AG04450 (cell line): ENCODE data around the gene BABAM2. TPM values are rescaled to one million over a fixed set of nuclear protein-coding genes. Genes with fewer than 3 reads are reported as not detected.
"Not testable (repeated sequence)": the region's sequence is repeated elsewhere in the genome, so short reads cannot be mapped to it uniquely, and the experiment has no call there.

Experiments used
- CTCF ChIA-PET: fragments of 300-600, 350-600 bp; formaldehyde crosslinking; extraction: SDS; loops from one replicate; lab custom pipeline; 2022; ENCODE audit warnings: antibody characterized with exemption, inconsistent platforms; lab: Charles Lee
- POLR2A ChIA-PET: fragments of 350-600 bp; formaldehyde crosslinking; extraction: SDS; loops from one replicate; lab custom pipeline; 2021; ENCODE audit warnings: antibody characterized with exemption, inconsistent platforms; lab: Yijun Ruan, JAX
- DNase-seq: peaks from one replicate; pipeline ENCODE4 v3.0.0-alpha.2; 2011; ENCODE audit warnings: low read depth, low spot score
- H3K27ac ChIP-seq: one replicate; pipeline ENCODE4 v1.5.1; 2012; ENCODE audit warnings: low read depth, low read length, control low read depth
- H3K27me3 ChIP-seq: one replicate; pipeline ENCODE4 v1.6.0; 2012; ENCODE audit warnings: low read length; ENCODE audit not compliant: control insufficient read depth, insufficient read depth
- H3K4me3 ChIP-seq: 2 replicates; pipeline ENCODE4 v1.5.1; 2011; ENCODE audit warnings: mild to moderate bottlenecking, low read depth, low read length, control low read depth
- H3K9me3 ChIP-seq: 2 replicates; pipeline ENCODE4 v1.5.1; 2012; ENCODE audit warnings: low read length; ENCODE audit not compliant: control insufficient read depth, insufficient read depth
- CTCF ChIP-seq: IDR thresholded peaks from 2 replicates; pipeline ENCODE4 v1.5.1; 2011; ENCODE audit warnings: low read depth, low read length, control low read depth, inconsistent platforms
- polyA plus RNA-seq: library from polyadenylated mRNA; depleted of rRNA; stranded (reverse); fragments of >200 nt; gene quantifications from 2 replicates; pipeline ENCODE4 v1.2.3, GENCODE V29; 2011

Gene BABAM2
- polyA plus RNA-seq, 1 experiment = 44.5 TPM

- Histone ChIP-seq H3K4me3 (no peak overlapping the region), H3K27ac (no peak overlapping the region), H3K9me3 (peaks cover 10% of the 10 kb centered on the region), H3K27me3 (no peaks in the 10 kb centered on the region)
- CTCF ChIA-PET = interaction anchor here (0.6 kb wide), 1 partner anchor 32 kb away, joined by 3 read pairs; no protein-coding TSS in a partner anchor
- DNase-seq = no peak
- TF ChIP-seq CTCF = no peak
- POLR2A ChIA-PET = no interaction called here
Observed at GRCh38 chr2:27972311-27972710, 81.8 kb downstream of the BABAM2 start.

- CTCF ChIA-PET = interaction anchor here (1.0 kb wide), 1 partner anchor 219 kb away, joined by 3 read pairs; no protein-coding TSS in a partner anchor
- no peak for DNase-seq
- no peak overlapping the region for H3K27ac ChIP-seq
- POLR2A ChIA-PET = no interaction called here
- H3K9me3 ChIP-seq = peaks cover 3% of the 10 kb centered on the region; the same call in 1 of the 2 replicates
- peak; percentile 49 for TF ChIP-seq CTCF
- no peaks in the 10 kb centered on the region for H3K27me3 ChIP-seq
- no peak overlapping the region for H3K4me3 ChIP-seq
Observed at GRCh38 chr2:27973592-27973991, 83.1 kb downstream of the BABAM2 start.

DNA sequence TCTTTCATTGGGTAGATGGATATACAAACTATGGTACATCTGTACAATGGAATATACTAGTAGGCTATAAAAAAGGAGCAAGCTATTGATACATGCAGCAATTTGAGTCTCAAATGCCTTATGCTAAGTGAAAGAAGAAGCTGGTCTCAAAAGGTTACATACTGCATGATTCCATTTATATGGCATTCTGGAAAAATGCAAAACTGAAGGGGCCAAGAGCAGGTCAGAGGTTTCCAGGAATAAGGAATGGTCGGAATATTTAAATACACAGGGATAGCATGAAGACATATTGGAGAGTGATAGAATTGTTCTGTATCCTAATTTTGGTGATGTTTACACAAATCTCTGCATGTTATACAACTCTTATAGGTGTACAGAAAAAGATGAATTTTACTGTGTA, 85.8 kb downstream of the BABAM2 start:
- Histone ChIP-seq H3K4me3 (no peak overlapping the region), H3K27me3 (no peaks in the 10 kb centered on the region), H3K27ac (no peak overlapping the region), H3K9me3 (no peaks in the 10 kb centered on the region)
- DNase-seq = no peak
- TF ChIP-seq CTCF = no peak
- POLR2A ChIA-PET = no interaction called here
- CTCF ChIA-PET = no interaction called here

DNA sequence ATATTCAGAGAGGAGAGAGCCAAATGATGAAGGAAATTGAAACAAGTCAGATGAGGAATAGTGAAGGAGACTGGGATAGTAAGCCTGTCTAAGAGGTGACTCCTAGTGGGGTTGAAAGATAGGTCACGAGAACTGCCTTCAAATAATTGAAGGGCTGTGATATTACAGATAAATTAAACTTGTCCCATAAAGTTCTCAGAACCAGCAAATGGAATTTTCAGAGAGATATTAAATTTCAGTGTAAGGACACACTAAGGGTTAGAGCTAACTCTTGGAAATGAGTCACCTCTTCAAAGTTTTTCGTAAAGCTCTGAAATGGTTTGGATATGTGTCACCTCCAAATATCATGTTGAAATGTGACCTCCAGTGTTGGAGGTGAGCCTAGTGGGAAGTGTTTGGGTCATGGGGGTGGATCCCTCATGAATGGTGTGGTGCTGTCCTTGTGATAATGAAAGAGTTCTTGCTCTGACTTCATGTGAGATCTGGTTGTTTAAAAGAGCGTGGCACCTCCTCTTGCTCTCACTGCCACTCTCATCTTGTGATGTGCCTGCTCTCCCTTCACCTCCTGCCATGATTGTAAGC, 87.3 kb downstream of the BABAM2 start:
- CTCF ChIA-PET = interaction anchor here (0.5 to 0.8 kb wide), 2 partner anchors 224 to 352 kb away, joined by 3 read pairs; no protein-coding TSS in a partner anchor
- POLR2A ChIA-PET = interaction anchor here (0.6 kb wide), 1 partner anchor 414 kb away, joined by 4 read pairs; no protein-coding TSS in a partner anchor
- peak overlapping the region; percentile 42 for H3K27ac ChIP-seq

GRCh38 chr2:27978761-27979160, 88.2 kb downstream of the BABAM2 start:
- POLR2A ChIA-PET, H3K9me3 ChIP-seq, H3K4me3 ChIP-seq, CTCF ChIA-PET, H3K27ac ChIP-seq, H3K27me3 ChIP-seq, DNase-seq: not testable (repeated sequence)

More for the DNA sequence above, 87.3 kb downstream of the BABAM2 start:
- peak; percentile 80 for DNase-seq
- no peak for TF ChIP-seq CTCF
- Histone ChIP-seq H3K4me3 (no peak overlapping the region), H3K9me3 (no peaks in the 10 kb centered on the region), H3K27me3 (no peaks in the 10 kb centered on the region)
